GM21447 (cell line): Measurements from ENCODE around the gene SGK2.

Experiments used
- ATAC-seq: cut with Tn5 transposase; IDR thresholded peaks from one replicate; pipeline ENCODE4 v1.9.1; 2021; ENCODE audit not compliant: unreplicated experiment

Gene SGK2

GRCh38 chr20:43536041-43536816 lies 22.6 kb upstream of the SGK2 start:
- ATAC-seq: no peak

DNA sequence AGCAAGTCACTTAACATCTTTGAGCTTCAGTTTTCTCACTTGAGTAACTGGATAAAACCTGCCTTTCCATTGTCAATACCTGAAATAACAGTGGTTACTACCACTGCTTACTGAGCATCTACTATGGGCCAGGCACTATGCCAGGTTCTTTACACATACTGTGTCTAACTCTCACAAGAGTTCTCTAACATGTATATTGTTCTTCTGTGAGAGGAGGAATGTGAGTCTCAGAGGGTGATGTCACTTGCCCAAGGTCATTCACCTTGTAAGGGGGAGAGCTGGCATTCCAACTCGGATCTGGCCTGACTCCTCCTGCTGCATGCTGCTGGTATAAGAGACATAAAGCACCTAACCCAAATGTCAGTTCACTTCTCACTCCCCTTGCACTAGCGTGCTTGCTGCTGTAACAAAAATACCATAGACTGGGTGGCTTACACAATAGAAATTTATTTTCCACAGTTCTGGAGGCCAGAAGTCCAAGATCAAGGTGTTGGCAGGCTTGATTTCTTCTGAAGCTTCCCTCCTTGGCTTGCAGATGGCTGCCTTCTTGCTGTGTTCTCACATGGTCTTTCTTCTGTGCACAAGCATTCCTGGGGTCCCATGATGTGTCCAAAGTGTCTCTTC lies 21.9 kb upstream of the SGK2 start:
- ATAC-seq: no peak

GRCh38 chr20:43537921-43538877 lies 20.6 kb upstream of the SGK2 start:
- ATAC-seq: no peak

DNA sequence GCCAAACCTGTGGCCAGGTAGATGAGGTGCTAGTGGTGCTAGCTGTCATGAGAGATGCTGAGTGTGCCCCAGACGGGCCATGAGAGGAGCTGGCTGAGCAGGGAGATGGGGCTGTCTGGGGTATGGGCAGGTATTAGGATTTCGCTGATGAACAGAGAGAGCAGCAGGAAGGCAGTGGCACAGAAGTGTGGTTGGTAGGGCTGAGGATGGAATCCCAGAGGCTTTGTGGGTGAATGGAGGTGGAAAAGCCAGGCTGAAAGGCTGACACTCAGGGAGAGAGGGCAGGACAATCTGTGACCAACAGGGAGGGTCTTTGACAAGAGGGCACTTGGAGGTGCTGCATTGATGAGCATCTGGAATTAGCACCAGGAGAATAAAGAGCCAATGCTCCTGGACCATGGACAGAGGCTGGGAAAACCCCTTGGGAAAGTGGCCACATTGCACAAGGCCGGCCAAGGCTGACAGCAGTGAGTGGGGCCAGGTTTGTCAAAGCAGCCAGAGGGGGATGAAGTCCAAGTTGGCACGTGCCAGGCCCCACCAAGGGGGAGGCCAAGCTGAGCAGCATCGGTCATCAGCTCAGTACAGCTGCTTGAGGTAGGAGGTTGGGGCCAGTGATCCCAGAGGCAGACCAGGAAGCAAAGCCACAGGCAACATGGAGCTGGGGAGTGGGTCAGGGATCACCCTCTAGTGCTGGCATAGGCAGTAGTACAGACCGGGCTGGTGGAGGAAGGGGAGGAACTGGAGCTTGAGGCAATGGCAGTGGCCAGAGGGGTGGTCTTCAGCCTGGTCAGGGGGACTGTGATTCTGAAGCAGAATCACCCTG lies 19.7 kb upstream of the SGK2 start:
- no peak for ATAC-seq

- ATAC-seq: no peak
Measured at GRCh38 chr20:43539975-43540672, 18.7 kb upstream of the SGK2 start.

DNA sequence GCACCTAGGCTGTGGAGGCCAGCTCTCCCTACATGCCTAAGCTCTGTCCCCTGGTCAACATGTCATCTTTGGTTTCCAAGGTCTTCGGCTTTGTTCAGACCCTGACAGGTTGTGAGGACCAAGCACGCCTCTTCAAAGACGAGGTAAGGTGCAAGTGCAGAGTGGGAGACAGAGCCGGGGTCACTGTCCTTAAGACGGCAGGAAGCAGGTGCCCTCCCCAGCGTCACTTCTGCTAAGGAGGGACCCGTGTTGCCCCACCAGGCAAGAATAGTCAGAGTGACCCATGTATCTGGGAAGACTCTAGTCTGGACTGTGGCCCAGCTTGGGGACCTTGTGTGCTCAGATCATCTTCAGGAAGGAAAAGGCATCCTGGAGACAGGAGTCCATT lies 18.2 kb upstream of the SGK2 start:
- ATAC-seq: no peak

- ATAC-seq: no peak
Measured at GRCh38 chr20:43541214-43541613, 17.6 kb upstream of the SGK2 start.

- ATAC-seq: no peak
Measured at GRCh38 chr20:43542161-43542560, 16.7 kb upstream of the SGK2 start.

DNA sequence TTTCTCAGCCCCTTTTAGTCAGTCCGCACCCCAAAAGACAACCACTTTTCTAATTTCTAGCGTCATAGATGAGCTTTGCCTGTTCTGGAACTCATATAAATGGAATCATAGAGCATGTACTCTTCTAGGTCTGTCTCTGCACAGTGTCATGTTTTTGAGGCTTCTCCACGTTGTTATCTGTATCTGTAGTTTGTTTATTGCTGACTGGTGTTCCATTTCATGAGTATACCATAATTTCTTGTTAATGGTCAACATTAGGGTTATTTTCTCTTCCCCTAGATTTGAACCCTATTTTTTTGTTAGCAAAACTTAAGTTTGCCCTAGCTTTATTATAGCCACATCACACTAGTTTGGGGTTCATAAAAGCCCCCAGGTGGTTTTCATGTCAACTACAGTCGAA lies 16.2 kb upstream of the SGK2 start:
- no peak for ATAC-seq

GRCh38 chr20:43543138-43543537 lies 15.7 kb upstream of the SGK2 start:
- no peak for ATAC-seq

DNA sequence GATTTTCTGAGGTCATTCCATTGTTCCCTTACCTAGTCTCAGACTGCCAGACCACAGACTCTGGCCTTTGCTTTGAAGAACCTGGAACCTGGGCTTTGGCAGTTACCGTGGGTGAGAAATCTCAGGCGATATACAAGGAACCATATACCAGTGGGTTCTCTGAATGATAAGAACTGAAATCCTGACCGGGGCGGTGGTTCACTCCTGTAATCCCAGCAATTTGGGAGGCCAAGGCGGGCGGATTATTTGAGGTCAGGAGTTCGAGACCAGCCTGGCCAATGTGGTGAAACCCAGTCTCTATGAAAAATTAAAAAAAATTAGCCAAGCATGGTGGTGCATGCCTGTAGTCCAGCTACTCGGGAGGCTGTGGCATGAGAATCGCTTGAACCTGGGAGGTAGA lies 14.3 kb upstream of the SGK2 start:
- ATAC-seq: no peak

DNA sequence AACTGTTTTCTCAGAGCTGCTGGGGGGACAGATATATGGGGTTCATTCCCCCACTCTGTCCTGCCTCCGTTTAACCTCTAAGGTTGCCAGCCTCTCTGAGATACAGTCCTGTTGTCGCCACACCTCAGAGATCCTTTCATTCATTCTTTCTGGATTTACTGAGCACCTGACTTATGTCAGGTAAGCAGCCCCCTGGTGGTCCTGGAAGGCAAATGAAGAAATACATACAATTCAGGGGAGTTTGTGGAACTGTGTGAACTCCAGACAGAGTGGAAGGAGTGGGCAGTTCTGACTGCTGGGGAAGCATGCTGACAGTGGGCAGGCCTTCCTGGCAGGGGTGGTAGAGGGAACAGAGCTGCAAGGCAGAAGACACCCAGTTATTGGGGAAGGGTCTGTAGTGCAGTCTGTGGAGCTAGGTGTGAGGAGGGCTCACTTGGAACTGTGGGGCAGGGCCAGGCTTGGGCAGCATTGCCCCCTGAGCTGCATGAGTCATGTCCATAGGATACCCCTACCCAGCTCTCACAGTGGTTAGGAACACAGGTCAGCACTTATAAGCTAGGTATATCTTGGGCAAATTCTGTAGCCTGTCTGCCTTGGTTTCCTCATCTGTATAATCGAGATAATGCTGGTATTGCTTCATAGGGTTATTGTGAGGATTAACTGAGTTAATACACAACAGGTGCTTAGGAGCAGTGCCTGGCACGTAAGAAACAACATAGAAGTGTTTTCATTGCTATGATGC lies 12.8 kb upstream of the SGK2 start:
- no peak for ATAC-seq

GRCh38 chr20:43548273-43548880 lies 10.4 kb upstream of the SGK2 start:
- ATAC-seq: no peak

DNA sequence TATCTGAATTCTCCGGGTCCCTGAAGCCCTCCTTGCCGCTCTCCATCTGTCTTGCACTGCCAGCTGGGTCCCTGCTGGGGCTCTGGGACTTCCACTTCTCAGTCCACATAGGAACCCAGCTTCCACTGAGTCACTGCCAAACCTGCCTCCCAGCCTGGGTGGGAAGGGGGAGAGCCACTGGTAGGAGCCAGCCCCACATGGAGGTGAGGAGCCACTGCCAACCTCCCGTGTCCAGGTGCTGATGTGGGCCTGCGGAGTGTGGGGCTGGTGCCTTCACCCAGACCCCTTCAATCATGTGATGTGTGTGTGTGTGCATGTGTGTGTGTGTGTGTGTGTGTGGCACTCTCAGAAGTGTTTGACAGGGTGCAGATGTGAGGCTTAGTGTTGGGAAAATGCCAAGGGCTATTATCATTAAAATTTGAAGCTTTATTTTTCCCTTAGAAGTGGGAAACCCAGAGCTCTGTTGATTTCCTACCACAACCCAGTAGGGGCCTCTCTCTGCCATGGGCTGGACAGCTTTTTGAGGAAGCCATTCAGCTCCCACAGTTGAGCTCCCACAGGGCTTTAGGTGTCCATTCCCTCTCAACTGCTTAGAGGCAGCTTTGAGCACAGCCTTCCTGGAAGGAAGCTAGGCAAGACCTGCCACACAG lies 9.3 kb upstream of the SGK2 start:
- no peak for ATAC-seq

GRCh38 chr20:43550456-43550855 lies 8.4 kb upstream of the SGK2 start:
- no peak for ATAC-seq

DNA sequence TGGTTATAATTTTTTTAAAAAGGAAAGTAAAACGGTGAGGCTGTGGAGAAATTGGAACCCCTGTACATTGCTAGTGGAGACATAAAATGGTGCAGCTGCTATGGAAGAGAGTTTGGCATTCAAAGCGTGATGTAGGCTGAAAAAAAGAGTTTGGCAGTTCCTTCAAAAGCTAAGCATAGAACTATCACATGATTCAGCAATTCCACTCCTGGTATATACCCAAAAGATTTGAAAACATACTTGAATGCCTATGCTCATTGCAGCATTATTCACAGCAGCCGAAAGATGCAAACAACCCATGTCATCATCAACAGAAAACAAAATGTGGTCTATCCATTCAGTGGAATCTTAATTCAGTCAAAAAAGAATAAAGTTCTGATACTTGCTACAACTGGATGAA lies 4.5 kb upstream of the SGK2 start:
- no peak for ATAC-seq

GRCh38 chr20:43559147-43559987 lies 540 bp downstream of the SGK2 start:
- ATAC-seq: no peak

- ATAC-seq: no peak
Measured at GRCh38 chr20:43560974-43561373, 2.1 kb downstream of the SGK2 start.
